Vagina (tissue), 2 donors: ENCODE data around the gene ENO1. TPM values are rescaled to one million over a fixed set of nuclear protein-coding genes. Genes with fewer than 3 reads are reported as not detected.

Experiments
- DNase-seq, 2 donors: peaks; one replicate each; pipeline ENCODE4 v3.0.0-alpha.2; 2017; ENCODE audit errors: extremely low spot score in 2 of 2
- H3K27ac ChIP-seq: fragments of 200-600 bp; sonication (generic); one replicate; pipeline ENCODE4 v1.5.1; 2019
- H3K27me3 ChIP-seq: fragments of 200-600 bp; sonication (generic); one replicate; pipeline ENCODE4 v1.5.1; 2019
- H3K36me3 ChIP-seq, 2 donors: fragments of 200-600 bp; sonication (generic); one replicate each; pipeline ENCODE4 v1.5.1; 2017 to 2019
- H3K4me1 ChIP-seq: fragments of 200-600 bp; sonication (generic); one replicate; pipeline ENCODE4 v1.5.1; 2019
- H3K4me3 ChIP-seq, 2 donors: fragments of 200-600 bp; sonication (generic); 1 replicate in 1 of 2; 2 replicates in 1 of 2; pipeline ENCODE4 v1.5.1; 2016 to 2019
- H3K9me3 ChIP-seq: fragments of 200-600 bp; sonication (generic); one replicate; pipeline ENCODE4 v1.5.1; 2019
- CTCF ChIP-seq, 3 experiments: fragments of 450-650 bp in 2 of 3; fragments of 200-600 bp in 1 of 3; sonication (generic) in 1 of 3; IDR thresholded peaks; one replicate each; pipeline ENCODE4 v1.5.1; 2017 to 2019; ENCODE audit warnings: antibody characterized with exemption in 3 of 3, mild to moderate bottlenecking in 2 of 3, moderate library complexity in 2 of 3
- POLR2A ChIP-seq, 2 donors: fragments of 450-650 bp; IDR thresholded peaks; one replicate each; pipeline ENCODE4 v1.6.1; 2017; ENCODE audit warnings: antibody characterized with exemption in 2 of 2, mild to moderate bottlenecking in 2 of 2, moderate library complexity in 2 of 2
- POLR2AphosphoS5 ChIP-seq, 2 donors: sonication (generic); formaldehyde crosslinking; IDR thresholded peaks; one replicate each; pipeline ENCODE4 v1.9.0; 2017; ENCODE audit warnings: antibody characterized with exemption in 2 of 2, mild to moderate bottlenecking in 2 of 2, low read depth in 1 of 2; ENCODE audit not compliant: insufficient read depth in 1 of 2
- intact Hi-C: fragments of 100-400 bp; cut with DNase I; formaldehyde crosslinking; loops from one replicate; pipeline ENCODE4 v1.15.1; 2023
- total RNA-seq: library from RNA; depleted of rRNA; stranded (reverse); fragments of >200 nt; gene quantifications from one replicate; pipeline ENCODE4 v1.2.3, GENCODE V29; 2016

The ENO1 gene
- total RNA-seq, 1 donor from 2014 or later = 558 TPM

- Histone ChIP-seq H3K27ac (no peak overlapping the region), H3K4me1 (peaks cover 17% of the 10 kb centered on the region), H3K4me3 (no peak overlapping the region), H3K9me3 (no peaks in the 10 kb centered on the region), H3K36me3 (no peaks in the 10 kb centered on the region), H3K27me3 (no peaks in the 10 kb centered on the region)
- TF ChIP-seq POLR2AphosphoS5 (IDR thresholded peaks at IDR 0.05; ENCODE audit: insufficient read depth in 1 of 2, low read depth in 1 of 2) = no peak
- TF ChIP-seq CTCF (IDR thresholded peaks at IDR 0.05) = no peak
- TF ChIP-seq POLR2A (IDR thresholded peaks at IDR 0.05) = no peak
- DNase-seq = no peak
- intact Hi-C loops = no loop called here
Observed at GRCh38 chr1:8892026-8892425, 13.5 kb upstream of the ENO1 start.

GRCh38 chr1:8891401-8891800 lies 12.9 kb upstream of the ENO1 start:
- no peak for DNase-seq
- H3K27ac ChIP-seq = no peak overlapping the region
- no peaks in the 10 kb centered on the region for H3K9me3 ChIP-seq
- no peaks in the 10 kb centered on the region for H3K27me3 ChIP-seq
- H3K4me1 ChIP-seq = peaks cover 17% of the 10 kb centered on the region
- H3K36me3 ChIP-seq = no peaks in the 10 kb centered on the region
- no peak for TF ChIP-seq POLR2A (IDR thresholded peaks at IDR 0.05)
- no peak for TF ChIP-seq CTCF (IDR thresholded peaks at IDR 0.05)
- TF ChIP-seq POLR2AphosphoS5 (IDR thresholded peaks at IDR 0.05; ENCODE audit: insufficient read depth in 1 of 2, low read depth in 1 of 2) = no peak
- intact Hi-C loops = no loop called here
- H3K4me3 ChIP-seq = no peak overlapping the region

GRCh38 chr1:8889925-8890785 lies 11.7 kb upstream of the ENO1 start:
- Histone ChIP-seq H3K4me3 (peak overlapping the region in 1 of 2 donors; percentile 23), H3K27me3 (no peaks in the 10 kb centered on the region)
- TF ChIP-seq CTCF (IDR thresholded peaks at IDR 0.05) (no peak), POLR2AphosphoS5 (IDR thresholded peaks at IDR 0.05; ENCODE audit: insufficient read depth in 1 of 2, low read depth in 1 of 2) (peak; percentile 37 to 71)

GRCh38 chr1:8889103-8889846 lies 10.8 kb upstream of the ENO1 start:
- no peaks in the 10 kb centered on the region for H3K27me3 ChIP-seq
- H3K4me3 ChIP-seq = no peak overlapping the region
- no peak for DNase-seq
- no peaks in the 10 kb centered on the region for H3K9me3 ChIP-seq
- TF ChIP-seq POLR2AphosphoS5 (IDR thresholded peaks at IDR 0.05; ENCODE audit: insufficient read depth in 1 of 2, low read depth in 1 of 2) = no peak
- no peak for TF ChIP-seq CTCF (IDR thresholded peaks at IDR 0.05)
- TF ChIP-seq POLR2A (IDR thresholded peaks at IDR 0.05) = no peak
- H3K36me3 ChIP-seq = no peaks in the 10 kb centered on the region
- intact Hi-C loops = no loop called here
- H3K27ac ChIP-seq = no peak overlapping the region
- H3K4me1 ChIP-seq = peaks cover 17% of the 10 kb centered on the region

More at GRCh38 chr1:8889925-8890785, 11.7 kb upstream of the ENO1 start:
- intact Hi-C loops = no loop called here
- Histone ChIP-seq H3K4me1 (peaks cover 17% of the 10 kb centered on the region), H3K36me3 (no peaks in the 10 kb centered on the region), H3K9me3 (no peaks in the 10 kb centered on the region), H3K27ac (no peak overlapping the region)
- DNase-seq = no peak
